Right ventricle myocardium superior (tissue), 1 donor: ENCODE measurements around the gene ZMYM5. TPM values are rescaled to one million over a fixed set of nuclear protein-coding genes. Genes with fewer than 3 reads are reported as not detected.
"Not testable (repeated sequence)": the region's sequence is repeated elsewhere in the genome, so short reads cannot be mapped to it uniquely, and the experiment has no call there.

Source experiments
- ATAC-seq: fragments of 200-7000 bp; cut with Tn5 transposase; one replicate; pipeline ENCODE4 v1.9.1; 2020; ENCODE audit warnings: mild to moderate bottlenecking; ENCODE audit not compliant: poor library complexity
- DNase-seq: peaks from one replicate; pipeline ENCODE4 v3.0.0-alpha.2; 2020
- intact Hi-C: fragments of 100-400 bp; cut with DNase I; formaldehyde crosslinking; loops from one replicate; pipeline ENCODE4 v1.11.2; 2022
- total RNA-seq: library from RNA; stranded (reverse); fragmentation: NEBNext Ultra II Directional; extraction: Animal tissue kit (Norgen Biotek cat#: 25700); gene quantifications from one replicate; pipeline ENCODE4 v1.2.1, GENCODE V29; 2021
- donor health status: DM: no; HTN: yes; CAD: no; lungs with severe emphysema.

Gene ZMYM5
- total RNA-seq, 1 donor from 2014 or later, result 6.5 TPM

DNA sequence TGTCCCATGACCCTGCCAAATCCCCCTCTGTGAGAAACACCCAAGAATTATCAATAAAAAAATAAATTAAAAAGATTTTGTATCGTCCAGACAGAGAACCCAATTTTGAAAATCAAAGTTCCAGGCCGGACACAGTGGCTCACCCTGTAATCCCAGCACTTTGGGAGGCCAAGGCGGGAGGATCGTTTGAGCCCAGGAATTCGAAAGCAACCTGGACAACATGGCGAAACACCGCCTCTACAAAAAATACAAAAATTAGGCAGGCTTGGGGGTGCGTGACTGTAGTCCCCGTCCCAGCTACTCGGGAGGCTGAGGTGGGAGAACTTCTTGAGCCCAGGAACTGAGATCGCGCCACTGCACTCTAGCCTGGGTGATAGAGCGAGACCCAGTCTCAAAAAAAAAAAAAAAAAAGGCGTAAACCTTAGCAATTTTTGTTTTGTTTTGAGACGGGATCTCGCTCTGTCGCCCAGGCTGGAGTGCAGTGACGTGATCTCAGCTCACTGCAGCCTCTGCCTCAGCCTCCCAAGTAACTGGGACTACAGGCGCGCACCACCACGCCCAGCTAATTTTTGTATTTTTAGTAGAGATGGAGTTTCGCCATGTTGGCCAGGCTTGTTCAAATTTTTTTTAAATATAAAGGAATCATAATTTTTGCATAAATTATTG is 82.6 kb downstream of the ZMYM5 start:
- not testable (repeated sequence) for ATAC-seq, DNase-seq
- intact Hi-C loops, result loop anchor here (10.0 kb wide), 1 partner anchor 146 kb away; the partner anchor contains the start of gene MPHOSPH8

Other genes with a start within 250 kb of the ZMYM5 start
- 26.0 TPM for gene MPHOSPH8, start 230.0 kb downstream of the ZMYM5 start, total RNA-seq
- 22.2 TPM for gene PSPC1, start 80.7 kb downstream of the ZMYM5 start, total RNA-seq
- gene ZMYM2, start 95.1 kb upstream of the ZMYM5 start, total RNA-seq, result 48.4 TPM